HepG2 (cell line): Measurements from ENCODE around the gene NAIF1. TPM values are rescaled to one million over a fixed set of nuclear protein-coding genes. Genes with fewer than 3 reads are reported as not detected.

ENCODE experiments used
- CCAR2 ChIP-seq: fragments of 200-400 bp; formaldehyde crosslinking; optimal IDR thresholded peaks from 2 replicates; pipeline ENCODE3; 2018; ENCODE audit warnings: low read depth, mild to moderate bottlenecking, low read length, moderate library complexity
- ESRRA ChIP-seq: sonication (generic); formaldehyde crosslinking; IDR thresholded peaks from 2 replicates; pipeline ENCODE4 v1.5.1; 2020; ENCODE audit warnings: mild to moderate bottlenecking, low read depth, missing genetic modification reagents
- FOXA3 ChIP-seq: IDR thresholded peaks from 2 replicates; pipeline ENCODE4 v1.6.1; 2016; ENCODE audit warnings: missing genetic modification reagents, missing compliant biosample characterization
- HES4 ChIP-seq: sonication (generic); formaldehyde crosslinking; IDR thresholded peaks from 2 replicates; pipeline ENCODE4 v1.9.0; 2021; ENCODE audit warnings: mild to moderate bottlenecking, missing genetic modification reagents, borderline replicate concordance
- REPIN1 ChIP-seq: sonication (generic); formaldehyde crosslinking; IDR thresholded peaks from 2 replicates; pipeline ENCODE4 v1.8.0; 2022; ENCODE audit warnings: missing genetic modification reagents, low read depth, mild to moderate bottlenecking, borderline replicate concordance
- SPEN ChIP-seq: sonication (generic); formaldehyde crosslinking; IDR thresholded peaks from 2 replicates; pipeline ENCODE4 v1.5.1; 2020; ENCODE audit warnings: low read depth, mild to moderate bottlenecking, missing genetic modification reagents
- ZNF20 ChIP-seq: sonication (generic); formaldehyde crosslinking; IDR thresholded peaks from 2 replicates; pipeline ENCODE4 v1.4.0; 2020; ENCODE audit warnings: mild to moderate bottlenecking, moderate library complexity, missing genetic modification reagents
- ZNF724P ChIP-seq: sonication (generic); formaldehyde crosslinking; IDR thresholded peaks from 2 replicates; pipeline ENCODE4 v1.8.0; 2022; ENCODE audit warnings: missing genetic modification reagents, borderline replicate concordance
- polyA plus RNA-seq, 8 experiments: library from polyadenylated mRNA; depleted of rRNA in 3 of 8; stranded (reverse) in 7 of 8; unstranded in 1 of 8; fragments of >200 nt; fragmentation: Illumina TruSeq in 4 of 8; extraction: Trizol in 4 of 8; gene quantifications; 2 replicates each; pipeline versions ENCODE4 v1.2.1 to v1.2.3, GENCODE V29; 2011 to 2016; ENCODE audit warnings: low read depth in 4 of 8, missing spikeins in 1 of 8, mixed read lengths in 1 of 8; ENCODE audit not compliant: insufficient read depth in 1 of 8
- total RNA-seq, 5 experiments: library from RNA; depleted of rRNA; stranded (reverse); fragments of >200 nt; fragmentation: Illumina TruSeq; extraction: Trizol; gene quantifications; 2 replicates each; pipeline ENCODE4 v1.2.3, GENCODE V29; 2016; ENCODE audit warnings: low read depth in 1 of 5
- TF ChIP-seq, protein P1 (sequence below): sonication (generic); formaldehyde crosslinking; IDR thresholded peaks from 2 replicates; pipeline ENCODE4 v1.5.0; 2020; ENCODE audit warnings: mild to moderate bottlenecking, missing genetic modification reagents
- TF ChIP-seq, protein P2 (sequence below): sonication (generic); formaldehyde crosslinking; IDR thresholded peaks from 2 replicates; pipeline ENCODE4 v1.4.0; 2020; ENCODE audit warnings: missing genetic modification reagents, borderline replicate concordance
- TF ChIP-seq, protein P3 (sequence below): sonication (generic); formaldehyde crosslinking; IDR thresholded peaks from 2 replicates; pipeline ENCODE4 v1.4.0; 2020; ENCODE audit warnings: missing genetic modification reagents
- TF ChIP-seq, protein P4 (sequence below): sonication (generic); formaldehyde crosslinking; IDR thresholded peaks from 2 replicates; pipeline ENCODE4 v1.4.0; 2020; ENCODE audit warnings: missing genetic modification reagents, mild to moderate bottlenecking, borderline replicate concordance
- TF ChIP-seq, protein P5 (sequence below): sonication (generic); formaldehyde crosslinking; IDR thresholded peaks from 2 replicates; pipeline ENCODE4 v1.5.0; 2020; ENCODE audit warnings: missing genetic modification reagents, mild to moderate bottlenecking, borderline replicate concordance

NAIF1 gene
- total and polyA plus RNA-seq, 2 of the 13 experiments (the other 11 are each of a cell fraction or from before 2014, with no cell fraction given) = 6.0 to 6.9 TPM

DNA sequence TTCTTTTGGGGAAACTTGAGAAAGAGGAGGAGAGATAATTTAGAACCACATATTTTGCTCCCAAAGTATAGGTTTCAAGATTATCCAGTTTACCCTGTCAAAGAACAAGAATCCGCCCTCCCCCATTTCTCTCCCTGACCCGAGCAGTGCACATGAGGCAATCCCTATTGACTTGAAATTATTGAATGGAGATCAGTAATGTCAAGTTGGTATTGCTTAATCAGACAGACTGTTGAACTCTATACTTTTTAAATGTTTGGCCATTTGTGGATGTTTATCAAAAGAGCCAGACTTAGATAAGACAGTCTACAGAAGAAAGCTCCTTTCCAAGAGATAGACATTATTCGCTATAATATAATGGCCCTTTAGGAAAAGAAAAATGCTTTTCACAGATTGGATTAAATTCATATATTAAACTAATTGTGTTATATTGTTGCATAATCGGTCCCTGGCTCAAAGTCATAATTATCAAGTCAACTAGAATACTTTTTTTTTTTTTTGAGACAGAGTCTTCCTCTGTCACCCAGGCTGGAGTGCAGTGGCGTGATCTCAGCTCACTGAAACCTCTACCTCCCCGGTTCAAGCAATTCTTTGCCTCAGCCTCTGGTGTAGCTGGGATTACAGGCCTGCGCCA, 6.2 kb upstream of the NAIF1 start (continued):
- TF ChIP-seq, protein P1, sequence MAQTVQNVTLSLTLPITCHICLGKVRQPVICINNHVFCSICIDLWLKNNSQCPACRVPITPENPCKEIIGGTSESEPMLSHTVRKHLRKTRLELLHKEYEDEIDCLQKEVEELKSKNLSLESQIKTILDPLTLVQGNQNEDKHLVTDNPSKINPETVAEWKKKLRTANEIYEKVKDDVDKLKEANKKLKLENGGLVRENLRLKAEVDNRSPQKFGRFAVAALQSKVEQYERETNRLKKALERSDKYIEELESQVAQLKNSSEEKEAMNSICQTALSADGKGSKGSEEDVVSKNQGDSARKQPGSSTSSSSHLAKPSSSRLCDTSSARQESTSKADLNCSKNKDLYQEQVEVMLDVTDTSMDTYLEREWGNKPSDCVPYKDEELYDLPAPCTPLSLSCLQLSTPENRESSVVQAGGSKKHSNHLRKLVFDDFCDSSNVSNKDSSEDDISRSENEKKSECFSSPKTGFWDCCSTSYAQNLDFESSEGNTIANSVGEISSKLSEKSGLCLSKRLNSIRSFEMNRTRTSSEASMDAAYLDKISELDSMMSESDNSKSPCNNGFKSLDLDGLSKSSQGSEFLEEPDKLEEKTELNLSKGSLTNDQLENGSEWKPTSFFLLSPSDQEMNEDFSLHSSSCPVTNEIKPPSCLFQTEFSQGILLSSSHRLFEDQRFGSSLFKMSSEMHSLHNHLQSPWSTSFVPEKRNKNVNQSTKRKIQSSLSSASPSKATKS (CRISPR knock-in tag) = no peak
- TF ChIP-seq, protein P2, sequence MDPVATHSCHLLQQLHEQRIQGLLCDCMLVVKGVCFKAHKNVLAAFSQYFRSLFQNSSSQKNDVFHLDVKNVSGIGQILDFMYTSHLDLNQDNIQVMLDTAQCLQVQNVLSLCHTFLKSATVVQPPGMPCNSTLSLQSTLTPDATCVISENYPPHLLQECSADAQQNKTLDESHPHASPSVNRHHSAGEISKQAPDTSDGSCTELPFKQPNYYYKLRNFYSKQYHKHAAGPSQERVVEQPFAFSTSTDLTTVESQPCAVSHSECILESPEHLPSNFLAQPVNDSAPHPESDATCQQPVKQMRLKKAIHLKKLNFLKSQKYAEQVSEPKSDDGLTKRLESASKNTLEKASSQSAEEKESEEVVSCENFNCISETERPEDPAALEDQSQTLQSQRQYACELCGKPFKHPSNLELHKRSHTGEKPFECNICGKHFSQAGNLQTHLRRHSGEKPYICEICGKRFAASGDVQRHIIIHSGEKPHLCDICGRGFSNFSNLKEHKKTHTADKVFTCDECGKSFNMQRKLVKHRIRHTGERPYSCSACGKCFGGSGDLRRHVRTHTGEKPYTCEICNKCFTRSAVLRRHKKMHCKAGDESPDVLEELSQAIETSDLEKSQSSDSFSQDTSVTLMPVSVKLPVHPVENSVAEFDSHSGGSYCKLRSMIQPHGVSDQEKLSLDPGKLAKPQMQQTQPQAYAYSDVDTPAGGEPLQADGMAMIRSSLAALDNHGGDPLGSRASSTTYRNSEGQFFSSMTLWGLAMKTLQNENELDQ (CRISPR knock-in tag) = no peak
- TF ChIP-seq FOXA3 (CRISPR knock-in tag) = peak; percentile 92
- TF ChIP-seq, protein P3, sequence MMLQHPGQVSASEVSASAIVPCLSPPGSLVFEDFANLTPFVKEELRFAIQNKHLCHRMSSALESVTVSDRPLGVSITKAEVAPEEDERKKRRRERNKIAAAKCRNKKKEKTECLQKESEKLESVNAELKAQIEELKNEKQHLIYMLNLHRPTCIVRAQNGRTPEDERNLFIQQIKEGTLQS (CRISPR knock-in tag) = 0 out of 2 replicates have a peak, but pooled peaks have one; percentile 23
- TF ChIP-seq SPEN (CRISPR knock-in tag) = no peak
- no peak for TF ChIP-seq ZNF20
- TF ChIP-seq HES4 (CRISPR knock-in tag) = no peak
- TF ChIP-seq, protein P4, sequence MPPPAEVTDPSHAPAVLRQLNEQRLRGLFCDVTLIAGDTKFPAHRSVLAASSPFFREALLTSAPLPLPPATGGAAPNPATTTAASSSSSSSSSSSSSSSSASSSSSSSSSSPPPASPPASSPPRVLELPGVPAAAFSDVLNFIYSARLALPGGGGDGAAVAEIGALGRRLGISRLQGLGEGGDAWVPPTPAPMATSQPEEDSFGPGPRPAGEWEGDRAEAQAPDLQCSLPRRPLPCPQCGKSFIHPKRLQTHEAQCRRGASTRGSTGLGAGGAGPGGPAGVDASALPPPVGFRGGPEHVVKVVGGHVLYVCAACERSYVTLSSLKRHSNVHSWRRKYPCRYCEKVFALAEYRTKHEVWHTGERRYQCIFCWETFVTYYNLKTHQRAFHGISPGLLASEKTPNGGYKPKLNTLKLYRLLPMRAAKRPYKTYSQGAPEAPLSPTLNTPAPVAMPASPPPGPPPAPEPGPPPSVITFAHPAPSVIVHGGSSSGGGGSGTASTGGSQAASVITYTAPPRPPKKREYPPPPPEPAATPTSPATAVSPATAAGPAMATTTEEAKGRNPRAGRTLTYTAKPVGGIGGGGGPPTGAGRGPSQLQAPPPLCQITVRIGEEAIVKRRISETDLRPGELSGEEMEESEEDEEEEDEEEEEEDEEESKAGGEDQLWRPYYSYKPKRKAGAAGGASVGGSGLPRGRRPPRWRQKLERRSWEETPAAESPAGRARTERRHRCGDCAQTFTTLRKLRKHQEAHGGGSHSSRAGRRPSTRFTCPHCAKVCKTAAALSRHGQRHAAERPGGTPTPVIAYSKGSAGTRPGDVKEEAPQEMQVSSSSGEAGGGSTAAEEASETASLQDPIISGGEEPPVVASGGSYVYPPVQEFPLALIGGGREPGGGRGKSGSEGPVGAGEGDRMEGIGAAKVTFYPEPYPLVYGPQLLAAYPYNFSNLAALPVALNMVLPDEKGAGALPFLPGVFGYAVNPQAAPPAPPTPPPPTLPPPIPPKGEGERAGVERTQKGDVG (CRISPR knock-in tag) = no peak
- no peak for TF ChIP-seq CCAR2
- peak; percentile 43; the same call in 1 of the 2 replicates for TF ChIP-seq REPIN1
- no peak for TF ChIP-seq ZNF724P (CRISPR knock-in tag)
- no peak for TF ChIP-seq ESRRA (CRISPR knock-in tag)
- TF ChIP-seq, protein P5, sequence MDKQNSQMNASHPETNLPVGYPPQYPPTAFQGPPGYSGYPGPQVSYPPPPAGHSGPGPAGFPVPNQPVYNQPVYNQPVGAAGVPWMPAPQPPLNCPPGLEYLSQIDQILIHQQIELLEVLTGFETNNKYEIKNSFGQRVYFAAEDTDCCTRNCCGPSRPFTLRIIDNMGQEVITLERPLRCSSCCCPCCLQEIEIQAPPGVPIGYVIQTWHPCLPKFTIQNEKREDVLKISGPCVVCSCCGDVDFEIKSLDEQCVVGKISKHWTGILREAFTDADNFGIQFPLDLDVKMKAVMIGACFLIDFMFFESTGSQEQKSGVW (CRISPR knock-in tag) = no peak
